A549 (cell line): ENCODE measurements around the gene NTF3.

Source experiments
- CEBPB ChIP-seq, 2 experiments: fragments of >200 bp in 1 of 2; sonication (Bioruptor Twin) in 1 of 2; formaldehyde crosslinking in 1 of 2; IDR thresholded peaks; 2 replicates each; pipeline ENCODE4 v1.6.1; 2012 to 2016
- CTCF ChIP-seq: fragments of >200 bp; sonication (Bioruptor Twin); formaldehyde crosslinking; IDR thresholded peaks from 3 replicates; pipeline ENCODE4 v1.5.1; 2016
- HDAC2 ChIP-seq: fragments of 200-600 bp; sonication (generic); IDR thresholded peaks from 2 replicates; pipeline ENCODE4 v1.6.1; 2016
- KDM5A ChIP-seq: fragments of 200-600 bp; sonication (generic); IDR thresholded peaks from 2 replicates; pipeline ENCODE4 v1.6.1; 2016; ENCODE audit warnings: antibody characterized with exemption, mild to moderate bottlenecking
- MAFK ChIP-seq: fragments of 450-650 bp; IDR thresholded peaks from 2 replicates; pipeline ENCODE4 v1.6.1; 2014; ENCODE audit not compliant: partially characterized antibody
- MAZ ChIP-seq: fragments of 150-350 bp; IDR thresholded peaks from 2 replicates; pipeline ENCODE4 v1.6.1; 2014; ENCODE audit warnings: antibody characterized with exemption, low read depth, low read length, borderline replicate concordance
- MYC ChIP-seq: IDR thresholded peaks from 2 replicates; pipeline ENCODE4 v1.6.1; 2012; ENCODE audit warnings: mild to moderate bottlenecking, inconsistent platforms, low read length, improper control_type of control experiment, borderline replicate concordance
- POLR2A ChIP-seq: IDR thresholded peaks from 2 replicates; pipeline ENCODE4 v1.6.1; 2012; ENCODE audit warnings: mild to moderate bottlenecking, low read length
- POLR2AphosphoS2 ChIP-seq: conservative IDR thresholded peaks from 2 replicates; pipeline ENCODE4 v1.6.1; 2012; ENCODE audit warnings: low read length, improper control_type of control experiment, inconsistent platforms
- REST ChIP-seq: fragments of 200-600 bp; sonication (generic); IDR thresholded peaks from 2 replicates; pipeline ENCODE4 v1.6.1; 2016; ENCODE audit warnings: antibody characterized with exemption, mild to moderate bottlenecking, moderate library complexity
- RNF2 ChIP-seq: fragments of 200-600 bp; sonication (generic); IDR thresholded peaks from 2 replicates; pipeline ENCODE4 v1.6.1; 2016; ENCODE audit warnings: low read depth, mild to moderate bottlenecking, antibody characterized with exemption, moderate library complexity, borderline replicate concordance
- SREBF2 ChIP-seq: fragments of 450-650 bp; IDR thresholded peaks from 2 replicates; pipeline ENCODE4 v1.6.1; 2014; ENCODE audit warnings: mild to moderate bottlenecking, moderate library complexity
- TFCP2L1 ChIP-seq: fragments of 250-450 bp; sonication (Bioruptor Pico); IDR thresholded peaks from 2 replicates; pipeline ENCODE4 v1.5.0; 2021; ENCODE audit warnings: mild to moderate bottlenecking
- ZNF302 ChIP-seq: fragments of 250-450 bp; sonication (Bioruptor Pico); IDR thresholded peaks from 2 replicates; pipeline ENCODE4 v1.9.0; 2021; ENCODE audit warnings: inconsistent platforms, mild to moderate bottlenecking, moderate library complexity

- TF ChIP-seq CTCF (no peak), MAFK (no peak), POLR2A (no peak), REST (no peak), MYC (no peak), CEBPB (IDR thresholded peaks at IDR 0.05) (no peak), SREBF2 (no peak), MAZ (no peak), TFCP2L1 (CRISPR knock-in tag) (no peak), RNF2 (no peak), HDAC2 (no peak), ZNF302 (CRISPR knock-in tag) (no peak), KDM5A (no peak), POLR2AphosphoS2 (no peak)
Measured at GRCh38 chr12:5484426-5484825, 52.5 kb downstream of the NTF3 start.
